HG03095 (cell line): ENCODE results near the gene LRRC32.

Experiments
- ATAC-seq: cut with Tn5 transposase; IDR thresholded peaks from one replicate; pipeline ENCODE4 v1.9.1; 2021; ENCODE audit warnings: moderate library complexity; ENCODE audit not compliant: unreplicated experiment

LRRC32 gene

GRCh38 chr11:76664578-76665061 lies 5.9 kb downstream of the LRRC32 start:
- ATAC-seq: no peak

GRCh38 chr11:76663912-76664440 lies 6.6 kb downstream of the LRRC32 start:
- ATAC-seq: no peak

DNA sequence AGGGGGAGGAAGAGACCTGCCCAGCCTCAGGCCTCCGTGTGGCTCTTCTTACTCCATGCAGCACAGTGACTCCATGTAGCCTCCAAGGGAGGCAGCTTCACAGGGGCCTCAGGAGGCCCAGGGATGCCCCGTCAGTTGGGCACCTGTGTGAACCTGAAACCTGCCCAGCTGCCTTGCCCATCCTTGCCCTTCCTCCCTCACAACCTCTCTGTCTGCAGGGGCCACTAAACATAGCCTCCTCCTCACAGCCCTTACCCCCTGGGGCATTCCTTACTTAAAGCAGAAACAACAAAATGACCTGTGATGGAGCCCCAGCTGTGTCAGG lies 7.1 kb downstream of the LRRC32 start:
- ATAC-seq: no peak

DNA sequence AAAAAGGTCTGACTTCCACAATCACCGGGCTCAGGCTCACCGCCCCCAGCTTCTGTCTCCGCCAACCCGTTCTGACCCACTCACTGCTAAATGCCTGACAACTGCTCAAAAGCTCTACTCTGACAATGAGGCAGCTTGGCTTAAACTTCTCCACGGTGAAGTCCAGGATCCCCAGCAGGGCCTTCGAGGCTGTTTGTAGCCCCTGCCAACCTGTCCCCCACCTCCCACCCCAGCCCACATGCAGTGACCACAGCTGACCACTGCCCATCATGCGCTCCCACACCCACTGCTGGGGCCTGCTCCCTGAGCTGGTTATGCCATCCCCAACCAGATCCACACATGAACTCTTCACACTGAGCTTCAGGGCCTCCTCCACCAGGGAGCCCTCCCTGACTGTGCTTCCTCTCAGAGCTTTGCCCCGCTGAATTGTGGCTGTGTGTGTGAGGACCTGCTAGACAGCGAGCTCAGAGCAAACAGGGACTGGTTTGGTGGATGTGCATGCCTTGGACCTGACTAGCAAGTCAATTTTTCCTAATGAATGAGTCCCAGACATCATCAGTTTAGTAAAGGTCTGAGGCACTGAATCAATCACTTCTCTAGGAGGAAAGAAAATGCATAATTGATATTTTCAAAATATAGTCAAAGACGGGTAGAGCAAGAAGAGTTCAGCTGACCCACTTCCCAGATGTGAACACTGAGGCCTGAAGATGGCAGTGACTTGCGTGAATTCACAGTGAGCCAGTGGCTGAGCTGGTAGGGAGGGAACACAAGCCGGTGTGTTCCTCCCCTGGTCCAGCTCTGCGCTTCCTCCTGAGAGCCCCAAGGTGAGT lies 7.7 kb downstream of the LRRC32 start:
- ATAC-seq: no peak

- ATAC-seq: no peak
These were observed 8.6 kb downstream of the LRRC32 start for GRCh38 chr11:76661834-76662434.

- no peak for ATAC-seq
These were observed 9.2 kb downstream of the LRRC32 start for GRCh38 chr11:76661306-76661751.

- no peak for ATAC-seq
These were observed 9.8 kb downstream of the LRRC32 start for GRCh38 chr11:76660533-76661305.

DNA sequence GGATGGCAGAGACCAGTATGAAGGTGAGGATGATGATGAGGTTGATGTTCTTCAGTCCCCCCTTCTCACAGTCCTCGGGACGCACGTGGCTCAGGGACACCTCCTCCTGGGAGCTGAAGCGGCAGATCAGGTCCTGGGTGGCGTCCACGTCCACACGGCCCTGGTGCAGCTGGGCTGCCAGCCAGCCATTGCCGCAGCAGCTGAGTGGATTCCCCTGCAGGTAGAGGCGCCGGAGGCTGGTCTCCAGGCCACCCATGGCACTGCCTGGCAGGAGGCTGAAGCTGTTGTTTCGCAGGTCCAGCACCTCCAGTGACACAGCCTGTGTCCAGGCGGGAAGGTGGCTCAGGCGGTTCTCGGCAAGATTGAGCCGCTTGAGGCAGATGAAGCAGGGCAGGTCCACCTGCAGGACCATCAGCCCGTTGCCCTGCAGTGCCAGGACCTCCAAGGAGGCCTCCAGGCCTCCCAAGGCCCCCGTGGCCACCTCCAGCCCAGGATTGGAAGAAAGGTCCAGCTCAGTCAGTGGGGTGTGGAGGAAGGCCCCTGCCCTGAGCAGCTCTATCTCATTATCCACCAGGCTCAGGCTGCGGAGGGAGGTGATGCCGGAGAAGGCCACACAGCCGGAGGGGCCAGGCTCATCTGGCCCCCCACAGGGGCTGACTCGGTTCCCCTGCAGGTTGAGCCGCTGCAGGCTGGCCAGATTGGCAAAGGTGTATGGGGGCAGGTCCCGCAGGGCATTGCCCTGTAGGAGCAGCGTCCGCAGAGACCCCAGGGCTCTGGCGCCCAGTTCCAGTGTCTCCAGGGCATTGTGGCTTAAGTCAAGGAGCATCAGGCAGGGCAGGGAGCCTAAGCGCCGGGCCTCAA lies 10.6 kb downstream of the LRRC32 start:
- ATAC-seq: no peak

GRCh38 chr11:76658651-76659650 lies 11.6 kb downstream of the LRRC32 start:
- ATAC-seq: no peak

DNA sequence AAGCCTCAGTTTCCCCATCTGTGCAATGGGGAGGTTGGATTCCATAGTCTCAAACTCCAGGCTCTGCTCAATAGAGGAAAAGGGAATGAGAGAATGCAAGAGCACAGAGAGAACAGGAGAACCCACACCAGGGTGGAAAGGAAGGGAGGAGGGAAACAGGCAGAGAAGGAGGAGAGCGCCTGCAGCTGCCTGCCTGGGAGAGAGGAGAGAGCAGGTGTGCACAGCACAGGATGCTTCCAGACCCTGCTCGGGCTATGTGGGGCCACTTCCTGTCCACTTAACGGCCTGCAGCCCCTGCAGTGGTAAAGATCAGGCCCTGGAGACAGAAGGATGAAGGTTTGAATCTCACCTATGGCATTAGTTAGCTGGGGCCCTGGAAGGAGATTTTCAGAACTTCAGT lies 12.3 kb downstream of the LRRC32 start:
- no peak for ATAC-seq

- no peak for ATAC-seq
These were observed 13.1 kb downstream of the LRRC32 start for GRCh38 chr11:76657187-76658170.

DNA sequence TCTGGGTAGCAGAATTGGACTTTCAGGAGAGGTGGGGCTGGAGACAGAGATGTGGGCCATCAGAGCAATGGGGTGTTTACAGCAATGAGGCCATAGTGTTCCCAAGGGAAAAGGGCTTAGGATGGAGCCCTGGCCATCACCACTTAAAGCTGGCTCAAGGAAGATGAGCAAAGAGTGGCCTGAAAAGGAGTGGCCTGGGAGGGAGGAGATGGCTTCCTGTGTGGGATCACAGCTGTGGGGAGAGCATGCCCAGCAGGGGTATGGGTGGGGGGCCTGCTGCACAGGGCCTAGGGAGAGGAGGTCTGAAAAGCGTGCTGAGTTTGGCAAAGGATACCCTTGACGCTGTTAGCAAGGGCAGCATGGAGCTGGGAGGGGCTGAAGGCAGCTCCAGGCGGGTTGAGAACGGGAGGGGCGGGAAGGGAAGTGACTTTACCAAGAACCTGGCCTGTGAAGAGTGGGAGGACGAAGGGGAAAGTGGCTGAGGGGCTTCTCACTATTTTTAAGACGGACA lies 13.9 kb downstream of the LRRC32 start:
- no peak for ATAC-seq

GRCh38 chr11:76656050-76656531 lies 14.5 kb downstream of the LRRC32 start:
- ATAC-seq: no peak

GRCh38 chr11:76655501-76656049 lies 15.0 kb downstream of the LRRC32 start:
- no peak for ATAC-seq

DNA sequence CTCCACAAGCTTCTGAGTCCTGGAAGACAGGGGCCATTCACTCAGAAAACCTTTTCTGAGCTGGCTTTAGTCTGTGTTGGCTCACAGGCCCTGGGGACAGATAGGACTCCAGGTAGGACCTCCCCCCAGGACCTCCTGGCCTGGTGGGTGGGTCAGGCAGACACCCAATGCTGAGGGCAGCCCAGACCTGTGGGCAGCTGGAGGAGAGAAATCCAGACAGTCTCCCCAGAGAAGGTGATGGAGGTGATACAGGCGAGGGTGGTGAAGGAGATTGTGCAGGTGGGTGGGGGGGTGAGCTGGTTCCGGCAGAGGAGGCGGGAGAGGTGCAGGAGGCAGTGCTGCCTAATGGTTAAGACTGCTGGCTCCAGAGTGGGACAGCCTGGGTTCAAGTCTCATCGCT lies 15.6 kb downstream of the LRRC32 start:
- no peak for ATAC-seq

- no peak for ATAC-seq
These were observed 16.2 kb downstream of the LRRC32 start for GRCh38 chr11:76654298-76654851.

- no peak for ATAC-seq
These were observed 16.8 kb downstream of the LRRC32 start for GRCh38 chr11:76653674-76654284.
